GM18502 (cell line): ENCODE measurements around the gene ARPC2.
"Not testable (repeated sequence)": the region's sequence is repeated elsewhere in the genome, so short reads cannot be mapped to it uniquely, and the experiment has no call there.

Experiments used
- ATAC-seq: cut with Tn5 transposase; IDR thresholded peaks from one replicate; pipeline ENCODE4 v1.9.1; 2021; ENCODE audit warnings: mild to moderate bottlenecking; ENCODE audit not compliant: unreplicated experiment, poor library complexity

Gene ARPC2

GRCh38 chr2:218216674-218217359 is at the start of gene ARPC2:
TSS of gene ARPC2 (plus strand) at chr2:218217189. CDS start at chr2:218217471, 282 bp downstream.
- ATAC-seq = peak; percentile 70

DNA sequence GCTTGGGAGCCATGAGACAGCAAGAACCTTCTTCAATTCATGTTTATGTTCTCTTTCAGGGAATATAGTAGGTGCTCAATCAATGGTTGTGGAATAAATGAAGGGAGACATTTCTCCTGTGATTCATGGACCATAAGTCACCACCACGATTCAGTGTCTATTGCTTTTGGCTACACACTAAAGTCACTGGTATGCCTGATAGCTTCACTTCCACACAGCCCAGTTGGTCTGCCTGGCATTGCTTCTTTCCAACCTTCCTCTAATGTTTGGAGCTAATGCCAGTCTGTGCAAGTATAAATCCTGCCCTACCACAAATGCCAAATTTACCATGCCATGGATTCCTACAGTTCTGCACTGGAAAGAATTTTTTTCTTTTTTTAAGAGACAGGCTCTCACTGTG is 49.0 kb upstream of the ARPC2 start:
- ATAC-seq = no peak

DNA sequence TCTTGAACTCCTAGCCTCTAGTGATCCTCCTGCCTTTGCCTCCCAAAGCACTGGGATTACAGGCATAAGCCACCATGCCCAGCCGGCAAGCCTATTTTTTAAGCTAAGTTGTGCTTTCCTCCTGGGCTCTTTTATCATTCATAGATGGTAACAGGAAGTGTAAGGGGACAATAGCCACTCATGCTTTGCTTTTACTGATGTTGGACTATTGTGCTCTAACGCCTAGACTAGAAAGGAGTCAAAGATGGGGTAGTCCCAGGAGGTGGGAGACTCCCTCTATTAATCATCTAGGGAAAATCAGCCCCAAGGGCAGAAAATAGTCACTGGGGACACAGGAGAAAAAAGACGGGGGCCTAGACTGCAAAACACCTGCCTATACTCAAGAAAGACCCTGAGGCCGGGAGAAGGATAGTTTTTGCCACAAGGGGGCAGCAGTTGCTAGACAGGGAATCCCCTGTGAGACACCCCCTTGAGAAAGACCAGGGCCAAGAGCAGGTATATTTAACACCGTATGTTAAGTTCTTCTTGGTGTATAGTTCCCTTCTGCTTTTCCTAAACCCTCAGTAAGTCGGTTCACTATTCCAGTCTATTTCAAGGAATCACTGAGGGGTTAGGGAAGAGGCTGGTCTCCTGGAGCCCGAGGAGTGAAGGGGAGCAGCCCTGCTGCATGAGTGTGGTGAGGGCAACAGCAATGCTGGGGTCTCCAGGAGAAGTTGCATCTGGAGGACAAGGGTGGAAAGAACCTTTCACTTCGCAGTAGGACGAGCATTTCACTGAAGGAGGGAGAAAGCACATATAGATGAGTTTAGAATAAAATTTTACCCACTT is 48.1 kb upstream of the ARPC2 start:
- ATAC-seq = no peak

DNA sequence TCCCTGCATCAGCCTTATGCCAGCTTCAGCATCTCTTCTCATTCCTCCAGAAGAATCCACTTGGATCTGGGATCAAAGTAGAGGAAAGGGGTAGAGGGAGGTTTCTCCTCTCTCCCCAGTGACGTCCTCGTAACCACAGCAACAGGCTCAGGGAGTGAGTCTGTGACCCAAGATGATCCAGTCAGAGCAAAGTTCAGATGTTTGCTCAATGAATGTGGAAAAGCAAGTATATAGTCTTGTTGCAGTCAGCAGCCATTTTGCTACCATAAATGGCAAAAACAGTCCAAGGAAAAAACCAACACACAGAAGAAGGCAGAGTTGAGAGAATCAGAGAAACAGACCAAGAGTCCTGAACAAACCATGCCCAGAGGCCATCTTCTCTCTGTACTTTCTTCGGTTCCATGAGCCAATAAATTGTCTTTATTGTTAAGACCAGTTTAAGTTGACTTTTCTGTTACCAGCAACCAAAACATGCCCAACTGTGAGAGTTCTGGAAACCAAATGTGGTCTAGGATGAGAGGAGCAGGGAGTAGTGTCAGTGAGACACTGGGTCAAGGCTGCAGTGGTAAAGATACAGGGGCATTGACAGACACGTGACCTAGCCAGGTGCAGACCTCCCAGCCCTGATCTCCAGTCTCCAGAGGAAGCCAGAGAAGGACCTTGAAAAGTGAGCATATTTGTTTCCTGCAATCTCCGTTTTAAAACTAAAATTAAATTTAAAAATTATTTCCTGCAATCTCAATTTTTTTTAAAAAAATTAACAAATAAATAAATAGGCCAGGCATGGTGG is 47.0 kb upstream of the ARPC2 start:
- ATAC-seq = no peak

DNA sequence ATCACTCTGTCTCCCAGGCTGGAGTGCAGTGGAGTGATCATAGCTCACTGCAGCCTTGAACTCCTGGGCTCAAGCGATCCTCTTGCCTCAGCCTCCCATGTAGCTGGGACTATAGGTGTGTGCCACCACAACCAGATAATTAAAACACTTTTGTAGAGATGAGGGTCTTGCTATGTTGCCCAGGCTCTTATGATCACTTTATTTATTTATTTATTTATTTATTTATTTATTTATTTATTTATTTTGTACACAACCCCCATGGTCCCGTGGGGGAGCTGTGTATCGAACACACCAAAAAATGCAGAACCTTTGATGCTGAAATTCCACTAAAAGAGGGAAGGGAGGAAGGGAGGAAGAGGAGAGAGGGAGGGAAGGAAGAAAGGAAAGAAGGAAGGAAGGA is 45.2 kb upstream of the ARPC2 start:
- ATAC-seq = not testable (repeated sequence)

DNA sequence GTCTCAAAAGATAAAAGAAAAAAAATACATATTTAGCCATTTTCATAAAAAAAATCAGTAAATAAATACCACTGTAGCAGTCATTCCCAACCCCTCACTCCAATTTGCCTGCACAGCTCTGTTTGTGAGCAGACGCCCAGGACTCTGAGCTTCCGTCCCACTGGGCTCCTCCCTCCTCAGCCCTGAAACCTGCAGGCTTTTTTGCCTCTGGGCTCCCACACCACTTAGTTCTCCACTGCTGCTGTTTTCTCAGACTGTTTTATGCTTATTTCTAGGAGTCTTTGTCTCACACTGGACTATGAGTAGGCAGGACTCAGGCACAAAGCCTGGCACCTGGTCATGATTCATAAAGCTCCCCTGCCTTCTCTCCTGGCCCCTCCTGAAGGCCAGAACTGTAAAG is 44.1 kb upstream of the ARPC2 start:
- no peak for ATAC-seq

DNA sequence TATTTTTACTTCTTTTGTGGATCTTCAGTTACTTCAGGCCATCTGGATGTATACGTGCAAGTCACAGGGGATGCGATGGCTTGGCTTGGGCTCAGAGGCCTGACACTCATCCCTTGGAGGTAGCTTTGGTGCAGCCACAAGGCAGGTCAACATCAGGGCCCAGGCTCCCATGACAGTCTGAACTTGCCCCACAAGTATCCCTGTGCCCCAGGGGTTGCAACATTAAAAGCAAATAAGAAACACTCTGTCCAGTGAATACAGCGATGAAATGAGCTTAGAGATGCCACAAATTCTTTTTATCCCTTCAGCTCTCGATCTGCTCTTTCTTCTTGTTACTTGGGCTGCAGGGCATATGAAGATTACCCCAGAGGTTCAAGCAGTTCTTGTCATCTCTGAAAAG is 37.2 kb upstream of the ARPC2 start:
- no peak for ATAC-seq

DNA sequence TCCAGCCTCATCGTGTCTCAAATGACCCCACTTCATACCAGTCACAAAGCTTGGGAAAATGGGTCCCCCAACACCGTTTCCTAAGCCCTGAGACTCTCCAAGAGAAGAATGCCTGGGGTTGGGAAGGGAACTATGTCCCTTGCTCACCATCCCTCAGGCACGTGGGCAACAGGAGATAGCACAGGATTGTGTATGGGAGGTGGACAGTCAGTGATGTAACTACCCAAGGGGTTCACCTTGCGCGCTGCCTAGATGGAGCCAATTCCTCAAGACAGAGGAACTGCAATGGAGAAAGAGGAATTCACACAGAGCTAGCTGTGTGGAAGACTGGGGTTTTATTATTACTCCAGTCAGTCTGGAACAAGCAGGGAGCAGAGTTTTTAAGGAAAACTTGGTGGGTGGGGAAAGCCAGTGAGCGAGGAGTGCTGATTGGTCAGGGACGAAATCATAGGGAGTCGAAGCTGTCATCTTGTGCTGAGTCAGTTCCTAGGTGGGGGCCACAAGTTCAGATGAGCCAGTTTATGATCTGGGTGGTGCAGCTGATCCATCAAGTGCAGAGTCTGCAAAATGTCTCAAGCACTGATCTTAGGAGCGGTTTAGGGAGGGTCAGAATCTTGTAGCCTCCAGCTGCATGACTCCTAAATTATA is 36.4 kb upstream of the ARPC2 start:
- ATAC-seq = no peak

DNA sequence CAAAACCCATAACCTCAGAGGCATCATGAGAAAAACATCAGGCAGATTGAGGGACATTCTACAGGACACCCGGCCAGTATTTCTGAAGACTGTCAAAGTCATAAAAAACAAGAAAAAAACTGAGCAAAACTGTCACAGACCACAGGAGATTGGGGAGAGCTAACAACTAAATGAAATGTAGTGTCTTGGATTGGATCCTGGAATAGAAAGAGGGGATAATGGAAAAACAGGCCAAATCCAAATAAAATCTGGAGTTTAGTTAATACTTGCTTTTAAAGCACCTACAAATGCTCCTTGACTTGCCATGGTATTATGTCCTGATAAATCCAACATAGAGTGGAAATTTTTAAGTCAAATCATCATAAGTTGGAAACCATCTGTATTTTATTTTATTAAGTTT is 32.7 kb upstream of the ARPC2 start:
- no peak for ATAC-seq

DNA sequence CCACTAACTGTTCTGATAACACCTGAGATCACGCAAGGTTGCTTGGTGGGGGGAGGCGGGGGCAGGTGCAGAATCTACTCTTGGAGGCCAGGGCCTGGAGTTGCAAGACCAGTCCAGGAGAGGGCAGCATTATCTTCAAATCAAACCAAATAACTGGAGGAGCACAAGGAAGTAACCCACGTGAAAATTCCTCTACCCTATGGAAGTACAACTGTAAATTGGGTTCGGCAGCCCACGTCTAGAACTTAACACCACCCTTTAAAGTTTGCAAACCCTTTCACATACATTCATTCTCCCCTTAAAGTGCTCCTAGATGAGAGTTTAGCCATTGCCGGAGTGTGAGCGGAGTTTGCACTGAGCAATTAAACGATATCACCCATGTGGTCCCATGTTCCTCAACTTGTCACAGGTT is 30.6 kb upstream of the ARPC2 start:
- peak; percentile 59 for ATAC-seq

DNA sequence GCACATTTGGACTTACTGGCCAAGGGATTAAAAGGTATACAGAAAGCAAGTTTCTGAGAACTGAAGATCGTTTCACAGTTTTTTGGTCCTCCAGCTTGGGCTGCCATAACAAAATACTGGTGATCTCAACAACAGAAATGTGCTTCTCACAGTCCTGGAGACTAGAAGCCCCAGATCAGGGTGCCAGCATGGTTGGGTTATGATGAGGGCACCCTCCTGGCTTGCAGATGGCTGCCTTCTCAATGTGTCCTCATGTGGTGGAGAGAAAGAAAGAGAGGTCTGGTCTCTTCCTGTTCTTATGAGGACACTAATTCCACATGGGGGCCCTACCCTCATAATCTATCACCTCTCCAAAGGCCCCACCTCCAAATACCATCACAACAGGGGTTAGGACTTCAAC is 30.1 kb upstream of the ARPC2 start:
- no peak for ATAC-seq

GRCh38 chr2:218187296-218188015 is 29.5 kb upstream of the ARPC2 start:
- ATAC-seq = no peak

GRCh38 chr2:218188528-218188927 is 28.5 kb upstream of the ARPC2 start:
- ATAC-seq = no peak

DNA sequence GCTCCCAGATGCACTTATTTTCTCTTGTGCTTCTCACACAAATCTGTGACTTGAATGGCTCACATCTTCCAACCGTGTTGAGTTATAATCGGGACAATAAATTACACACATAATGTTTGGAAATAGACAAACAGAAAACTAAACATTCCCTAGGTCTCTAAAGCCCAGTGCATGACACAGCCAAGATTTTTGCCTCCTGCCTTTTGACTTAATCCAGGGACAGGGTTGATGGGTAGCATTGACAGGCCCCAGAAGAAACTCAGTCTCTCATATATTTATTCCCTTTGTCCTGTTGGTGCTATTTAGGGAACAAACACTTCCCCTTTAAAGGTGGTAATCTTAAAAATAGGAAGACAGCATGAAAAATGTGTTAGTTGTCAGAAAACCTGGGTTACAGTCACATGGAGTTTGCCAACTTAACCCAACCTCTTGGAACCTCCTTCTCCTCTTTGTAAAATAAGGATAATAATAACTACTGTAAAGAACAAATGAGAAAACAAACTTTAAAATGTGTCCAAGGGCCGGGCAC is 24.0 kb upstream of the ARPC2 start:
- no peak for ATAC-seq

GRCh38 chr2:218193701-218194100 is 23.3 kb upstream of the ARPC2 start:
- no peak for ATAC-seq

GRCh38 chr2:218194880-218195279 is 22.1 kb upstream of the ARPC2 start:
- ATAC-seq = no peak

DNA sequence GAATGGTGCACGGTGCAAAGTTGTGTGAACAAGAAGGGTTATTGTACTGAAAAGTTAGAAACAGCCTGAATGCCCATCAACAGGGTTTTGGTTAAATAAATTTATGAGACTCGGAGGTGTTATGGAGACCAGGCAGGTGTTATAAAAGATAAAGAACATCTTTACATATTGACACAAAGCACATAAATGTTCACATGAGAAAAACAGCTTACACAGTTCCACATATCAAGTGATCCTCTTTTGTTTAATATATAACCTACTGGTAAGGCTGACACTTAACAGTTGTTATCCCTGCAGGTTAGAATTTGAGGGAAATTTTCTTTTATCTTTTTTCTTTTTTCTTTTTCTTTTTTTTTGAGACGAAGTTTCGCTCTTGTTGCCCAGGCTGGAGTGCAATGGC is 20.0 kb upstream of the ARPC2 start:
- no peak for ATAC-seq

GRCh38 chr2:218202266-218202665 is 14.7 kb upstream of the ARPC2 start:
- no peak for ATAC-seq

- ATAC-seq = no peak
These were observed 7.9 kb upstream of the ARPC2 start for GRCh38 chr2:218209078-218209477.

- no peak for ATAC-seq
These were observed 2.9 kb upstream of the ARPC2 start for GRCh38 chr2:218214116-218214515.
